Panc1 (cell line): Measurements from ENCODE around the gene CHST1.

Source experiments
- CTCF ChIP-seq: fragments of 450-650 bp; IDR thresholded peaks from 2 replicates; pipeline ENCODE4 v1.5.1; 2017; ENCODE audit warnings: mild to moderate bottlenecking
- POLR2AphosphoS5 ChIP-seq: IDR thresholded peaks from 2 replicates; pipeline ENCODE4 v1.6.1; 2012; ENCODE audit warnings: mild to moderate bottlenecking, low read depth, low read length, moderate library complexity
- REST ChIP-seq, 2 experiments: IDR thresholded peaks; 2 replicates each; pipeline ENCODE4 v1.6.1; 2011 to 2012; ENCODE audit warnings: low read depth in 2 of 2, control low read depth in 1 of 2, low read length in 1 of 2, mild to moderate bottlenecking in 1 of 2, moderate library complexity in 1 of 2; ENCODE audit not compliant: insufficient read depth in 1 of 2
- SIN3A ChIP-seq: IDR thresholded peaks from 2 replicates; pipeline ENCODE4 v1.6.1; 2012; ENCODE audit warnings: low read depth, mild to moderate bottlenecking, low read length, moderate library complexity, borderline replicate concordance; ENCODE audit not compliant: insufficient read depth
- TCF7L2 ChIP-seq: IDR thresholded peaks from 2 replicates; pipeline ENCODE4 v1.6.1; 2011; ENCODE audit warnings: mild to moderate bottlenecking, low read depth, low read length, inconsistent platforms

- TF ChIP-seq CTCF, result no peak
- TF ChIP-seq POLR2AphosphoS5, result no peak
- TF ChIP-seq REST (IDR thresholded peaks at IDR 0.05; ENCODE audit: insufficient read depth in 1 of 2, low read depth in 2 of 2, low read length in 1 of 2), result no peak
- no peak for TF ChIP-seq TCF7L2
- TF ChIP-seq SIN3A, result no peak
These were observed 3.7 kb upstream of the CHST1 start for GRCh38 chr11:45669146-45669545.
